AG10803 (cell line): ENCODE results near the gene OR2A1.
"Not testable (repeated sequence)": the region's sequence is repeated elsewhere in the genome, so short reads cannot be mapped to it uniquely, and the experiment has no call there.

Source experiments
- DNase-seq: peaks from one replicate; pipeline ENCODE4 v3.0.0; 2010; ENCODE audit warnings: low read depth
- H3K4me3 ChIP-seq: 2 replicates; pipeline ENCODE4 v1.5.1; 2011; ENCODE audit warnings: mild to moderate bottlenecking, low read length, control low read depth

Gene OR2A1

GRCh38 chr7:144321677-144322206 lies 9.5 kb downstream of the OR2A1 start:
- not testable (repeated sequence) for H3K4me3 ChIP-seq, DNase-seq

- not testable (repeated sequence) for H3K4me3 ChIP-seq, DNase-seq
These were observed 11.1 kb downstream of the OR2A1 start for GRCh38 chr7:144323359-144323758.

- H3K4me3 ChIP-seq, DNase-seq: not testable (repeated sequence)
These were observed 13.6 kb downstream of the OR2A1 start for GRCh38 chr7:144325868-144326267.

GRCh38 chr7:144330044-144330443 lies 17.8 kb downstream of the OR2A1 start:
- DNase-seq, result not testable (repeated sequence)

GRCh38 chr7:144331221-144331995 lies 19.2 kb downstream of the OR2A1 start:
- DNase-seq, H3K4me3 ChIP-seq: not testable (repeated sequence)

More at GRCh38 chr7:144330044-144330443, 17.8 kb downstream of the OR2A1 start:
- H3K4me3 ChIP-seq, result not testable (repeated sequence)

GRCh38 chr7:144331996-144332288 lies 19.7 kb downstream of the OR2A1 start:
- H3K4me3 ChIP-seq, DNase-seq: not testable (repeated sequence)

- not testable (repeated sequence) for H3K4me3 ChIP-seq, DNase-seq
These were observed 36.4 kb downstream of the OR2A1 start for GRCh38 chr7:144348625-144349024.

- not testable (repeated sequence) for H3K4me3 ChIP-seq, DNase-seq
These were observed 39.4 kb downstream of the OR2A1 start for GRCh38 chr7:144351667-144352066.

GRCh38 chr7:144355176-144355822 lies 43.1 kb downstream of the OR2A1 start, which contains the start of gene ARHGEF5:
Gene ARHGEF5, plus strand, starts transcription at chr7:144355402. Its CDS starts 7,268 bp downstream, at chr7:144362670.
- not testable (repeated sequence) for H3K4me3 ChIP-seq

GRCh38 chr7:144356185-144356584 lies 44.0 kb downstream of the OR2A1 start:
- DNase-seq, H3K4me3 ChIP-seq: not testable (repeated sequence)

More at GRCh38 chr7:144355176-144355822, 43.1 kb downstream of the OR2A1 start, which contains the start of gene ARHGEF5:
- DNase-seq, result not testable (repeated sequence)

GRCh38 chr7:144356860-144357259 lies 44.6 kb downstream of the OR2A1 start:
- not testable (repeated sequence) for DNase-seq, H3K4me3 ChIP-seq

GRCh38 chr7:144362061-144362460 lies 49.8 kb downstream of the OR2A1 start:
- not testable (repeated sequence) for H3K4me3 ChIP-seq, DNase-seq

- DNase-seq, H3K4me3 ChIP-seq: not testable (repeated sequence)
These were observed 53.3 kb downstream of the OR2A1 start for GRCh38 chr7:144365523-144365922.

GRCh38 chr7:144367250-144367649 lies 55.0 kb downstream of the OR2A1 start:
- not testable (repeated sequence) for DNase-seq, H3K4me3 ChIP-seq

GRCh38 chr7:144369221-144369620 lies 57.0 kb downstream of the OR2A1 start:
- not testable (repeated sequence) for DNase-seq, H3K4me3 ChIP-seq
